GM12878 (cell line): ENCODE results near the gene CNOT11. TPM values are rescaled to one million over a fixed set of nuclear protein-coding genes. Genes with fewer than 3 reads are reported as not detected.

Experiments
- ATAC-seq: fragments of 200-7000 bp; cut with Tn5 transposase; 3 replicates; pipeline ENCODE4 v1.9.1; 2020; ENCODE audit warnings: mild to moderate bottlenecking, moderate library complexity
- BruUV-seq: library from RNA; stranded (reverse); fragments of 400-500 nt; replicated peaks from 2 replicates; lab custom pipeline; 2021; lab: Mats Ljungman, UMichigan
- CTCF ChIA-PET: fragments of 300-600 bp; sonication (Branson Sonifier 250); formaldehyde crosslinking; extraction: SDS; loops from one replicate; lab custom pipeline; 2021; ENCODE audit warnings: inconsistent platforms; lab: Yijun Ruan, JAX
- POLR2A ChIA-PET: fragments of 350-600 bp; formaldehyde crosslinking; extraction: SDS; loops from one replicate; lab custom pipeline; 2021; ENCODE audit warnings: inconsistent platforms; lab: Charles Lee
- RAD21 ChIA-PET: fragments of 300-600 bp; sonication (Branson Sonifier 250); formaldehyde crosslinking; loops from one replicate; lab custom pipeline; 2023; ENCODE audit warnings: antibody characterized with exemption; ENCODE audit not compliant: unreplicated experiment; lab: Charles Lee
- SMC1A ChIA-PET: fragments of 300-600 bp; sonication (Branson Sonifier 250); formaldehyde crosslinking; loops from one replicate; lab custom pipeline; 2023; ENCODE audit not compliant: unreplicated experiment, uncharacterized antibody; lab: Charles Lee
- DNase-seq: peaks from one replicate; pipeline ENCODE4 v3.0.0-alpha.2; 2011; ENCODE audit warnings: low read depth, low spot score
- FAIRE-seq: peaks from 3 replicates; lab custom pipeline; 2011; peaks lifted over from hg19 to GRCh38; lab: Jason Lieb, UNC
- H2AFZ ChIP-seq: 2 replicates; pipeline ENCODE4 v1.6.0; 2011; ENCODE audit warnings: low read depth, low read length, control low read depth; ENCODE audit not compliant: control insufficient read depth
- H3K27ac ChIP-seq: 2 replicates; pipeline ENCODE4 v1.5.1; 2011; ENCODE audit warnings: control low read depth; ENCODE audit not compliant: control insufficient read depth, insufficient read depth
- H3K27me3 ChIP-seq, 2 experiments: replicated peaks in 1 of 2; 2 replicates each; pipeline versions ENCODE4 v1.6.0 to v1.6.1; 2011; ENCODE audit warnings: low read length in 1 of 2; ENCODE audit not compliant: control insufficient read depth in 2 of 2, insufficient read depth in 2 of 2
- H3K36me3 ChIP-seq, 2 experiments: 2 replicates each; pipeline ENCODE4 v1.5.1; 2011; ENCODE audit warnings: low read length in 1 of 2; ENCODE audit not compliant: control insufficient read depth in 2 of 2, insufficient read depth in 2 of 2
- H3K4me1 ChIP-seq: 2 replicates; pipeline ENCODE4 v1.6.1; 2011; ENCODE audit warnings: mild to moderate bottlenecking, low read length, moderate library complexity, mixed read lengths; ENCODE audit not compliant: control insufficient read depth, insufficient read depth
- H3K4me2 ChIP-seq: 2 replicates; pipeline ENCODE4 v1.6.0; 2011; ENCODE audit warnings: control low read depth; ENCODE audit not compliant: control insufficient read depth, insufficient read depth
- H3K4me3 ChIP-seq: fragments of 200-600 bp; sonication (generic); 2 replicates; pipeline ENCODE4 v1.5.1; 2016
- H3K79me2 ChIP-seq: 2 replicates; pipeline ENCODE4 v1.6.0; 2011; ENCODE audit warnings: low read length; ENCODE audit not compliant: control insufficient read depth, insufficient read depth
- H3K9ac ChIP-seq: 2 replicates; pipeline ENCODE4 v1.8.0; 2011; ENCODE audit warnings: low read length, control low read depth, mixed read lengths; ENCODE audit not compliant: control insufficient read depth, insufficient read depth
- H3K9me3 ChIP-seq: replicated peaks from 3 replicates; pipeline ENCODE4 v1.5.1; 2011; ENCODE audit warnings: mild to moderate bottlenecking, low read length; ENCODE audit not compliant: control insufficient read depth, insufficient read depth
- H4K20me1 ChIP-seq: 2 replicates; pipeline ENCODE4 v1.6.0; 2011; ENCODE audit not compliant: control insufficient read depth, insufficient read depth
- CUX1 ChIP-seq: IDR thresholded peaks from 2 replicates; pipeline ENCODE4 v1.6.1; 2012; ENCODE audit warnings: improper control_type of control experiment, low read depth, low read length; ENCODE audit not compliant: insufficient replicate concordance
- EZH2 ChIP-seq: IDR thresholded peaks from 2 replicates; pipeline ENCODE4 v1.6.1; 2012; ENCODE audit warnings: low read depth, mild to moderate bottlenecking, control low read depth, inconsistent platforms, low read length, borderline replicate concordance; ENCODE audit not compliant: control insufficient read depth
- GATAD2B ChIP-seq: fragments of 450-650 bp; conservative IDR thresholded peaks from 2 replicates; pipeline ENCODE4 v1.6.1; 2017; ENCODE audit warnings: low read depth, mild to moderate bottlenecking, moderate library complexity
- RCOR1 ChIP-seq: conservative IDR thresholded peaks from 2 replicates; pipeline ENCODE4 v1.6.1; 2012; ENCODE audit warnings: low read depth, low read length, improper control_type of control experiment
- TCF7 ChIP-seq: IDR thresholded peaks from 2 replicates; pipeline ENCODE4 v1.6.1; 2014; ENCODE audit warnings: antibody characterized with exemption, borderline replicate concordance
- ZSCAN29 ChIP-seq: fragments of 450-650 bp; IDR thresholded peaks from 2 replicates; pipeline ENCODE4 v1.6.1; 2017; ENCODE audit warnings: mild to moderate bottlenecking, moderate library complexity
- WGBS: methylation state at CpG from one replicate; pipeline ENCODE4 v1.1.6; 2016; ENCODE audit warnings: low lambda C conversion rate; ENCODE audit not compliant: insufficient replicate concordance, insufficient coverage; ENCODE audit errors: missing lambda C conversion rate; 5-methylcytosine and 5-hydroxymethylcytosine counted together
- in situ Hi-C: fragments of 300-500 bp; cut with MboI; formaldehyde crosslinking; loops from 9 replicates; pipeline ENCODE4 v1.14.3; 2018; ENCODE audit warnings: mixed read lengths
- intact Hi-C: fragments of 100-400 bp; cut with micrococcal nuclease; formaldehyde crosslinking; loops from one replicate; pipeline ENCODE4 v1.14.2; 2022; ENCODE audit not compliant: unreplicated experiment
- polyA plus RNA-seq, 11 experiments: library from polyadenylated mRNA; depleted of rRNA in 4 of 11; unstranded in 6 of 11; stranded (reverse) in 5 of 11; fragments of >200 nt; fragmentation: Nextera tagmentation in 4 of 11; fragmentation: Illumina TruSeq in 1 of 11; extraction: Ambion mirVana in 4 of 11; extraction: Trizol in 1 of 11; gene quantifications; 1 replicate in 1 of 11; 2 replicates in 10 of 11; pipeline versions ENCODE4 v1.2.1 to v1.2.3, GENCODE V29; 2011 to 2016; ENCODE audit warnings: inconsistent platforms in 2 of 11, missing spikeins in 2 of 11, low read depth in 1 of 11
- total RNA-seq, 4 experiments: library from RNA; depleted of rRNA in 3 of 4; stranded (reverse); fragments of >200 nt in 3 of 4; fragmentation: Illumina TruSeq in 1 of 4; extraction: Trizol in 1 of 4; gene quantifications; 2 replicates each; pipeline versions ENCODE4 v1.2.1 to v1.2.3, GENCODE V29; 2013 to 2021
- TF ChIP-seq, protein P1 (sequence below): IDR thresholded peaks from 2 replicates; pipeline ENCODE4 v1.6.1; 2012; ENCODE audit warnings: low read depth, low read length, improper control_type of control experiment
- TF ChIP-seq, protein P2 (sequence below): IDR thresholded peaks from 2 replicates; pipeline ENCODE4 v1.6.1; 2011; ENCODE audit warnings: mild to moderate bottlenecking, low read depth, low read length, moderate library complexity; ENCODE audit not compliant: insufficient replicate concordance

The CNOT11 gene
- total and polyA plus RNA-seq, 10 of the 15 experiments (the other 5 are each of a cell fraction or from before 2014, with no cell fraction given): 10.8 to 111 (median 50.5) TPM

DNA sequence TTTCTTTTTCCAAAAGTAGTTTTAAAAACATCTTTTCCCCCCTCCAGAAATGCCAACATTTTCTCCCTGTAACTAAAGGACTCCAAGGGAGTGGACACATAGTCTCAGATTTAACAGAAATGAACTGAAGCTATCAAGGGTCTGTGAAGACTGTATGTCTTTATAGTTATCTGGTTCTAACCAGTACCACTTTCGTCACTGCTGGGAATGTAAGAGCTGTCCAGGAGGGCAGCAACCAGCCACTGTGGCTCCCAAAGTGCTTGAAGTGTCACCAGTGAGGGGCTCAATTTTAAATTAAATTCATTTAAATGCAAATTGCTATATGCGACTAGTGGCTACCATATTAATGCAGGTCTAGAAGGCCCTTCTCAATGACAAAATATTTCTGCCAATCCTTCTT lies 40.9 kb downstream of the CNOT11 start:
- ChIA-PET CTCF (interaction anchor here (0.7 to 1.7 kb wide), 3 partner anchors 10 to 26 kb away, joined by 3 to 5 read pairs (median 3); no protein-coding TSS in a partner anchor), RAD21 (no interaction called here), SMC1A (interaction anchor here (1.0 to 1.8 kb wide), 4 partner anchors 9 to 22 kb away, joined by 3 to 4 read pairs (median 4); no protein-coding TSS in a partner anchor), POLR2A (interaction anchor here (0.8 to 1.5 kb wide), 2 partner anchors 12 to 14 kb away, joined by 4 read pairs; no protein-coding TSS in a partner anchor)
- H3K4me1 ChIP-seq: no peaks in the 10 kb centered on the region
- H3K36me3 ChIP-seq: peaks cover 0 to 7% of the 10 kb centered on the region in 2 experiments; a peak in 2 of 4 replicates
- intact Hi-C loops: no loop called here
- no peaks in the 10 kb centered on the region for H3K9me3 ChIP-seq
- DNase-seq (no peak), ATAC-seq (no peak), FAIRE-seq (no peak)
- in situ Hi-C loops: no loop called here
- 96% methylated on average over 2 of the region's 2 CpGs for WGBS
- H3K27me3 ChIP-seq: no peaks in the 10 kb centered on the region
- no peak overlapping the region for H2AFZ ChIP-seq
- no peaks in the 10 kb centered on the region for H4K20me1 ChIP-seq
- no peak overlapping the region for H3K9ac ChIP-seq
- TF ChIP-seq, protein P1, sequence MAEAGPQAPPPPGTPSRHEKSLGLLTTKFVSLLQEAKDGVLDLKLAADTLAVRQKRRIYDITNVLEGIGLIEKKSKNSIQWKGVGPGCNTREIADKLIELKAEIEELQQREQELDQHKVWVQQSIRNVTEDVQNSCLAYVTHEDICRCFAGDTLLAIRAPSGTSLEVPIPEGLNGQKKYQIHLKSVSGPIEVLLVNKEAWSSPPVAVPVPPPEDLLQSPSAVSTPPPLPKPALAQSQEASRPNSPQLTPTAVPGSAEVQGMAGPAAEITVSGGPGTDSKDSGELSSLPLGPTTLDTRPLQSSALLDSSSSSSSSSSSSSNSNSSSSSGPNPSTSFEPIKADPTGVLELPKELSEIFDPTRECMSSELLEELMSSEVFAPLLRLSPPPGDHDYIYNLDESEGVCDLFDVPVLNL: no peak
- no peaks in the 10 kb centered on the region; the same call in 1 of the 2 replicates for H3K79me2 ChIP-seq
- no peak overlapping the region for H3K27ac ChIP-seq
- no peak overlapping the region for H3K4me3 ChIP-seq
- no TSS peak for BruUV-seq
- no peak overlapping the region for H3K4me2 ChIP-seq

DNA sequence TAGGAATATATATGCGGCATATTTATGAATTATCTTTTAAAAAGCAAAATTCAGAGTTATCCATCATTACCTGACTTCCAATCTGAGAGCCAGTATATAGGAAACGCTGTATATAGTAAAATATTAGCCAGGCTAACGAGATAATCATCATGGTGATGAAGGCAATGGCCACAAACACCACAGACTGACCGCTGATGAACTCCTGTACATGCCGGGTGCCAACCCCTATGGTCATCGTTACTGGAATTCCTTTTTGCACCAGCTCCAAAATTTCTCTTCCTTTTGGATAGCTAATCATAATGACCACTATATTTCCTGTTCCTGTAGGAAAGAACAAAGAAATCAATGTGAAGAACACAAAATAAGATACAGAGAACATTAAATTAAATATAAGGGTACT lies 42.2 kb downstream of the CNOT11 start:
- WGBS: 99% methylated on average over 6 of the region's 6 CpGs
- POLR2A ChIA-PET: no interaction called here
- no peak overlapping the region for H3K4me2 ChIP-seq
- no peak overlapping the region for H3K27ac ChIP-seq
- peaks cover 0 to 7% of the 10 kb centered on the region in 2 experiments; a peak in 2 of 4 replicates for H3K36me3 ChIP-seq
- H3K79me2 ChIP-seq: no peaks in the 10 kb centered on the region; the same call in none of the 2 replicates
- H3K4me1 ChIP-seq: peaks cover 3% of the 10 kb centered on the region; the same call in 1 of the 2 replicates
- no peaks in the 10 kb centered on the region for H3K27me3 ChIP-seq
- intact Hi-C loops (no loop called here), in situ Hi-C loops (loop anchor here (5.0 kb wide), 1 partner anchor 33 kb away; no protein-coding TSS in a partner anchor)
- SMC1A ChIA-PET: interaction anchor here (1.5 to 1.8 kb wide), 2 partner anchors 11 to 14 kb away, joined by 4 to 6 read pairs; no protein-coding TSS in a partner anchor
- RAD21 ChIA-PET: no interaction called here
- CTCF ChIA-PET: no interaction called here
- H2AFZ ChIP-seq: no peak overlapping the region
- no peaks in the 10 kb centered on the region for H4K20me1 ChIP-seq
- no peaks in the 10 kb centered on the region for H3K9me3 ChIP-seq
- H3K4me3 ChIP-seq: no peak overlapping the region
- BruUV-seq: no TSS peak
- ATAC-seq: no peak
- no peak for DNase-seq
- FAIRE-seq: no peak
- no peak overlapping the region for H3K9ac ChIP-seq
- no peak for TF ChIP-seq TCF7
- no peak for TF ChIP-seq GATAD2B
- TF ChIP-seq EZH2: no peak
- TF ChIP-seq, protein P2, sequence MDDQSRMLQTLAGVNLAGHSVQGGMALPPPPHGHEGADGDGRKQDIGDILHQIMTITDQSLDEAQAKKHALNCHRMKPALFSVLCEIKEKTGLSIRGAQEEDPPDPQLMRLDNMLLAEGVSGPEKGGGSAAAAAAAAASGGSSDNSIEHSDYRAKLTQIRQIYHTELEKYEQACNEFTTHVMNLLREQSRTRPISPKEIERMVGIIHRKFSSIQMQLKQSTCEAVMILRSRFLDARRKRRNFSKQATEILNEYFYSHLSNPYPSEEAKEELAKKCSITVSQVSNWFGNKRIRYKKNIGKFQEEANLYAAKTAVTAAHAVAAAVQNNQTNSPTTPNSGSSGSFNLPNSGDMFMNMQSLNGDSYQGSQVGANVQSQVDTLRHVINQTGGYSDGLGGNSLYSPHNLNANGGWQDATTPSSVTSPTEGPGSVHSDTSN: no peak
- TF ChIP-seq RCOR1: no peak
- no peak for TF ChIP-seq CUX1
- TF ChIP-seq ZSCAN29: no peak
